Skeletal muscle satellite cell (primary cell): ENCODE results near the gene RTN4RL1.
A peak's percentile ranks its signal among the peaks of the same experiment; 100 is the strongest.
"Not testable (repeated sequence)": the region's sequence is repeated elsewhere in the genome, so short reads cannot be mapped to it uniquely, and the experiment has no call there.

ENCODE experiments used
- H3K27me3 ChIP-seq: 2 replicates; pipeline ENCODE4 v1.7.0; 2013; ENCODE audit warnings: low read length; ENCODE audit not compliant: control insufficient read depth, insufficient read depth
- H3K36me3 ChIP-seq: 2 replicates; pipeline ENCODE4 v1.7.0; 2013; ENCODE audit warnings: mild to moderate bottlenecking, control low read depth, low read length; ENCODE audit not compliant: insufficient read depth
- H3K4me1 ChIP-seq: 2 replicates; pipeline ENCODE4 v1.7.0; 2013; ENCODE audit warnings: low read length; ENCODE audit not compliant: control insufficient read depth, insufficient read depth
- H3K4me2 ChIP-seq: 2 replicates; pipeline ENCODE4 v1.7.0; 2013; ENCODE audit warnings: mild to moderate bottlenecking, low read length
- H3K4me3 ChIP-seq: 2 replicates; pipeline ENCODE4 v1.7.0; 2013; ENCODE audit warnings: low read length
- H3K9ac ChIP-seq: 2 replicates; pipeline ENCODE4 v1.7.0; 2013; ENCODE audit warnings: mild to moderate bottlenecking, low read depth, low read length, moderate library complexity
- H3K9me3 ChIP-seq: replicated peaks from 2 replicates; pipeline ENCODE4 v1.7.0; 2013; ENCODE audit warnings: mild to moderate bottlenecking, control low read depth, low read length

The RTN4RL1 gene

GRCh38 chr17:2016494-2016893 lies 8.6 kb downstream of the RTN4RL1 start:
- H3K4me2 ChIP-seq: no peak overlapping the region
- no peaks in the 10 kb centered on the region for H3K9me3 ChIP-seq
- no peaks in the 10 kb centered on the region for H3K36me3 ChIP-seq
- H3K9ac ChIP-seq: no peak overlapping the region
- H3K4me3 ChIP-seq: no peak overlapping the region
- H3K4me1 ChIP-seq: peaks cover 11% of the 10 kb centered on the region
- H3K27me3 ChIP-seq: peaks cover 59% of the 10 kb centered on the region

GRCh38 chr17:2015314-2015713 lies 9.8 kb downstream of the RTN4RL1 start:
- H3K4me1 ChIP-seq: peaks cover 14% of the 10 kb centered on the region
- no peak overlapping the region for H3K4me2 ChIP-seq
- peaks cover 49% of the 10 kb centered on the region for H3K27me3 ChIP-seq
- no peak overlapping the region for H3K4me3 ChIP-seq
- no peak overlapping the region for H3K9ac ChIP-seq
- no peaks in the 10 kb centered on the region for H3K36me3 ChIP-seq
- no peaks in the 10 kb centered on the region for H3K9me3 ChIP-seq

GRCh38 chr17:2013994-2014317 lies 11.2 kb downstream of the RTN4RL1 start:
- Histone ChIP-seq H3K4me2 (no peak overlapping the region), H3K4me1 (peaks cover 14% of the 10 kb centered on the region), H3K9me3 (no peaks in the 10 kb centered on the region), H3K27me3 (peaks cover 36% of the 10 kb centered on the region), H3K4me3 (no peak overlapping the region), H3K9ac (no peak overlapping the region), H3K36me3 (no peaks in the 10 kb centered on the region)

- H3K4me2 ChIP-seq, H3K9me3 ChIP-seq, H3K36me3 ChIP-seq, H3K9ac ChIP-seq, H3K4me3 ChIP-seq: not testable (repeated sequence)
- H3K4me1 ChIP-seq: peaks cover 14% of the 10 kb centered on the region
- peaks cover 30% of the 10 kb centered on the region for H3K27me3 ChIP-seq
Observed at GRCh38 chr17:2013220-2013993, 11.7 kb downstream of the RTN4RL1 start.

- H3K4me1 ChIP-seq: peaks cover 14% of the 10 kb centered on the region
- H3K4me3 ChIP-seq: no peak overlapping the region
- H3K9ac ChIP-seq: no peak overlapping the region
- no peak overlapping the region for H3K4me2 ChIP-seq
- H3K27me3 ChIP-seq: peaks cover 21% of the 10 kb centered on the region
- H3K9me3 ChIP-seq: no peaks in the 10 kb centered on the region
- H3K36me3 ChIP-seq: no peaks in the 10 kb centered on the region
Observed at GRCh38 chr17:2012499-2012898, 12.6 kb downstream of the RTN4RL1 start.

GRCh38 chr17:2011411-2012371 lies 13.4 kb downstream of the RTN4RL1 start:
- Histone ChIP-seq H3K36me3 (no peaks in the 10 kb centered on the region), H3K4me3 (no peak overlapping the region), H3K4me2 (peak overlapping the region; percentile 63), H3K9me3 (no peaks in the 10 kb centered on the region), H3K4me1 (peaks cover 14% of the 10 kb centered on the region), H3K9ac (no peak overlapping the region), H3K27me3 (peaks cover 13% of the 10 kb centered on the region)

GRCh38 chr17:2009737-2010136 lies 15.4 kb downstream of the RTN4RL1 start:
- no peaks in the 10 kb centered on the region for H3K27me3 ChIP-seq
- no peak overlapping the region for H3K4me3 ChIP-seq
- H3K4me1 ChIP-seq: peaks cover 14% of the 10 kb centered on the region
- H3K9me3 ChIP-seq: no peaks in the 10 kb centered on the region
- no peaks in the 10 kb centered on the region for H3K36me3 ChIP-seq
- no peak overlapping the region for H3K4me2 ChIP-seq
- H3K9ac ChIP-seq: no peak overlapping the region

- H3K4me2 ChIP-seq: no peak overlapping the region
- no peaks in the 10 kb centered on the region for H3K36me3 ChIP-seq
- no peaks in the 10 kb centered on the region for H3K9me3 ChIP-seq
- H3K4me1 ChIP-seq: peaks cover 11% of the 10 kb centered on the region
- no peak overlapping the region for H3K9ac ChIP-seq
- H3K4me3 ChIP-seq: no peak overlapping the region
- H3K27me3 ChIP-seq: peaks cover under 1% of the 10 kb centered on the region
Observed at GRCh38 chr17:2008332-2009126, 16.6 kb downstream of the RTN4RL1 start.

GRCh38 chr17:2004435-2004952 lies 20.6 kb downstream of the RTN4RL1 start:
- Histone ChIP-seq H3K4me2 (no peak overlapping the region), H3K36me3 (no peaks in the 10 kb centered on the region), H3K9ac (no peak overlapping the region), H3K9me3 (no peaks in the 10 kb centered on the region), H3K27me3 (peaks cover 7% of the 10 kb centered on the region), H3K4me1 (peaks cover 5% of the 10 kb centered on the region), H3K4me3 (no peak overlapping the region)

- no peak overlapping the region for H3K4me3 ChIP-seq
Observed at GRCh38 chr17:2003525-2003924, 21.6 kb downstream of the RTN4RL1 start.

GRCh38 chr17:2002767-2003329 lies 22.3 kb downstream of the RTN4RL1 start:
- H3K9me3 ChIP-seq: no peaks in the 10 kb centered on the region
- H3K4me2 ChIP-seq: no peak overlapping the region
- H3K9ac ChIP-seq: no peak overlapping the region
- H3K4me3 ChIP-seq: no peak overlapping the region
- H3K27me3 ChIP-seq: peaks cover 7% of the 10 kb centered on the region
- H3K4me1 ChIP-seq: peaks cover 6% of the 10 kb centered on the region
- H3K36me3 ChIP-seq: no peaks in the 10 kb centered on the region

More at GRCh38 chr17:2003525-2003924, 21.6 kb downstream of the RTN4RL1 start:
- H3K9me3 ChIP-seq: no peaks in the 10 kb centered on the region
- H3K9ac ChIP-seq: no peak overlapping the region
- H3K4me2 ChIP-seq: no peak overlapping the region
- H3K4me1 ChIP-seq: peaks cover 6% of the 10 kb centered on the region
- H3K27me3 ChIP-seq: peaks cover 7% of the 10 kb centered on the region
- no peaks in the 10 kb centered on the region for H3K36me3 ChIP-seq
